Activated T-cell treated with anti-CD3 and anti-CD28 coated beads, Interleukin-2, amount 50 U/mL, for 24 hours (primary cell): ENCODE data around the gene SLC5A2.
A peak's percentile ranks its signal among the peaks of the same experiment; 100 is the strongest.

Experiments
- DNase-seq: peaks from one replicate; pipeline ENCODE4 v3.0.0-alpha.2; 2020
- H3K27ac Mint-ChIP-seq: 2 replicates; pipeline ENCODE4 v1.8.0; 2020; ENCODE audit warnings: mild to moderate bottlenecking, mixed read lengths
- H3K27me3 Mint-ChIP-seq: 2 replicates; pipeline ENCODE4 v1.8.0; 2020; ENCODE audit warnings: mixed read lengths
- H3K36me3 Mint-ChIP-seq: 2 replicates; pipeline ENCODE4 v1.8.0; 2020; ENCODE audit warnings: low read depth, mixed read lengths
- H3K4me1 Mint-ChIP-seq: 2 replicates; pipeline ENCODE4 v1.8.0; 2020; ENCODE audit warnings: low read depth, mixed read lengths
- H3K4me3 Mint-ChIP-seq: 2 replicates; pipeline ENCODE4 v1.8.0; 2020; ENCODE audit warnings: mild to moderate bottlenecking, moderate library complexity, mixed read lengths
- H3K9me3 Mint-ChIP-seq: 2 replicates; pipeline ENCODE4 v1.8.0; 2020; ENCODE audit warnings: mixed read lengths

The SLC5A2 gene

DNA sequence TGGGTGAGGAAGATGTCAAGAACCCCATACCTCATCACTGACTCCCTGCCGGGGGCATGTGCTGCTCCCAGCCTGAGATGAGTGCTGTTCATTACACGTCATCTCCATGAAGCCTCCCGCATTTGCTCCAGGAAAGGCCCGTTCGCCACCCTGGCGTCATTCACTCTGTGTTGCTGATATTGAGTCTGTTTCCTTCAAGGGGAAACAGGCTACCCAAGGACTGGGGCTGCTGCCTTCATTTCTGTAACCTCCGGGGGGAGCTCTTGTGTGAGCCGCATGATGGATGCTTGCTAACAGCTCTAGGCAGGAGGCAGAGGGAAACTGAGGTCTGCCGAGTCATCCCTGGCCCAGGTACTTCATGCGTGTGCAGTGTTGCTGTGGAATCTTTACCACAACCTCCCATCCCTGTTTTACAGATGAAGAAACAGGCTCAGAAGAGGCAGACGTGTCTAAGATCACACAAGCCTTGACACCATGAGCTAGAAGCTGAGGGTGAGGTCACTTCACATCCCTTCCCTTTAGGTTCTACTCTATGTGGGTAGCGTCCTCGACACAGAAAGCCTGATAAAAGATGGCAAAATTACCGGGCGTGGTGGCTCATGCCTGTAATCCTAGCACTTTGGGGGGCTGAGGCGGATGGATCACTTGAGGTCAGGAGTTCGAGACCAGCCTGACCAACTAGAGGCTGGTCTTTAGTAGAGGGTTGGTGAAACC lies 27.2 kb upstream of the SLC5A2 start:
- Mint-ChIP-seq H3K27me3 (no peaks in the 10 kb centered on the region), H3K36me3 (peaks cover 41% of the 10 kb centered on the region), H3K27ac (peak overlapping the region; percentile 80), H3K4me1 (peaks cover 57% of the 10 kb centered on the region), H3K9me3 (no peaks in the 10 kb centered on the region), H3K4me3 (peak overlapping the region; percentile 90)
- no peak for DNase-seq

DNA sequence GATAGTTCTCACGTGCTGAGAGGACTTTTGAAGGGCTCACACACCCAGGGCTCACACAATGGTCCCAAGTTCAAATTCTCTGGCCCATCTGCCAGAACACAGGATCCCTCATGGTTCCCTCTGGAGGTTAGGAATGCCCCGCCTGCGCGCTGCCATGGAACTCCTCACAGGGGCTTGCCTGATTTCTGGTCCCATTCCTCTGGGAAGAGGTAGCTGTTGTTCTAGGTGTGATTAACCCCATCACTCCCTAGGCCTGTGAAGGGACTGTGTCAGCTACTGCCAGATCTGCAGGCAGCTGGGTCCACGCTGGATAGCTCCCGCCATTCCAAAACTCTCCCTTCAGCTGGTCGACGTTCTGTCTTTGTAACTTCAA lies 25.9 kb upstream of the SLC5A2 start:
- Mint-ChIP-seq H3K4me3 (peak overlapping the region; percentile 90), H3K4me1 (peaks cover 57% of the 10 kb centered on the region), H3K9me3 (no peaks in the 10 kb centered on the region), H3K36me3 (peaks cover 42% of the 10 kb centered on the region), H3K27me3 (no peaks in the 10 kb centered on the region), H3K27ac (peak overlapping the region; percentile 99)
- DNase-seq, result no peak

DNA sequence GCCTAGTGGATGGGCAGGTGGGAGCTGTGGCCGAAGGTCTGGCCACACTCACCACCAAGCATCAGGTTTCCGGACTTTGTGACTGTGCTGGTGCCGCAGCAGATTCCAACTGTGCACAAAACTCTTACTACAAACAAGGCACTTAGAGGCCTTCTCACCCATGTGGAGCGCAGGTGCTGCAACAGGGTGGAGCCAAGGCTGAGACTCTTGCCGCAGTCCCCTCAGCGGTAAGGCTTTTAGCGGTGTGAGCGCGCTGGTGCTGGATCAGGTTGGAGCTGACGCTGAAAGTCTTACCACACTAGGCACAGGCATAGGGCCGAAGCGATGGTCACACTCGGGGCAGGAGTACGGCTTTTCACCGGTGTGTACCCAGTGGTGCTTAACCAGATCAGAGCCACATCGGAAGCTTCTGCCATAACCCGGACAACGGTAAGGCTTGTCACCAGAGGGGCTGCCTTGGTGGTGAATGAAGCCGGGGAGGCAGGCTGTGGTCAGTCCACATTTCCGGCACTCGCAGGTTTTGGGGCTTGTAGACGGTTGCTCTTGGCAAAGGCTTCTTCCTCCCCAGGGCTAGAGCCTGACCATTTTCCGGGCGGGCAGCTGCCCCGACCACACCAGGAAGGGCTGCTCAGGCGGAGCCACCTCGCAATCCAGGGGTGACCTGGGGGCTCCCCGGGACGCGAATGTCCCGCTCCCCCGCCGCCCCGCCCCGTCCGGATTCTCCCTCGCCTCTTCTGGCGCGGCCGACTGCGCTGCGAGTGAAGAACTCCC lies 24.7 kb upstream of the SLC5A2 start:
- Mint-ChIP-seq H3K36me3 (peaks cover 54% of the 10 kb centered on the region), H3K27me3 (no peaks in the 10 kb centered on the region), H3K27ac (peak overlapping the region; percentile 99), H3K9me3 (no peaks in the 10 kb centered on the region), H3K4me1 (peaks cover 55% of the 10 kb centered on the region), H3K4me3 (peak overlapping the region; percentile 90)
- DNase-seq, result peak; percentile 73

DNA sequence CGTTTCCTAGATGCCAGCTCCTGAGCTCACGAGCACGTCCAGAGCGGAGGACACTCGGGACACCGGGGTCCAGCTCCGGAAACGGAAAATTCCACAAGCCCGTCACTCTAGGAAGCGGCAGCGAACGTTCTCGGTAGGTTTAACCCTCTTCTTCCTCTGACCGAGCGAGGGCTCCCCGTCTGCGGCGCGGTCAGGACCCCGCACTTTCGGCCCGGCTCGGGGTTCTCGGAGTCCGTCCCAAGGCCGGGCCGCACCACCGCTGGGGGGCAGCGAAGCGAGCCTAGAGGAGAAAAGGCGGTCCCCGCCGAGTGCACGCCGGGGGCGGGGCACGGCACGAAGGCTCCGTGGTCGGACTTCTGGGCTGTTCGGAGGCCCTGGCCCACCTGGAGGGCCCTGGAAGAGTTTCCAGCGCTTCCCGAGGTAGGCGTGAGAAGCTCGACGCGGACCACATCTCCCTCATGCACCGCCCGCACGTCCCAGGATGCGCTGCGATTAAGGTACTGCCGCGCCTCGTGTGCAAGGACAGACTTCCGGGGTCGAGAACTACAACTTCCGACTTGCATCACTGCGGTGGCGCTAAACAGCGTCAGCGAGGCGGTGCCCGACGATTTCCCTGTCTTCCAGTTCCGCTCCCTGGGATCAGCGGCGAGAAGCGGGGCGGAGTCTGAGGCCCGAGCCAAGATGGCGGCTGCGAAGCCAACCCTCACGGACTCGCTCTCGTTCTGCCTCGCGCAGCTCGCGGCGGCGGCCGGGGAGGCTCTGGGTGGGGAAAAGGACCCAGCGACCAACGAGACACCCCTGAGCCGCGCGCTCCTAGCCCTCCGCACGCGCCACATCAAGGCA lies 23.9 kb upstream of the SLC5A2 start, which contains the start of gene ARMC5:
ARMC5 (plus strand) TSS at position 658 of the 843 bp plus-strand sequence; CDS start at position 682, 24 bp downstream.
- peaks cover 50% of the 10 kb centered on the region for H3K4me1 Mint-ChIP-seq
- peak; percentile 97 for DNase-seq

DNA sequence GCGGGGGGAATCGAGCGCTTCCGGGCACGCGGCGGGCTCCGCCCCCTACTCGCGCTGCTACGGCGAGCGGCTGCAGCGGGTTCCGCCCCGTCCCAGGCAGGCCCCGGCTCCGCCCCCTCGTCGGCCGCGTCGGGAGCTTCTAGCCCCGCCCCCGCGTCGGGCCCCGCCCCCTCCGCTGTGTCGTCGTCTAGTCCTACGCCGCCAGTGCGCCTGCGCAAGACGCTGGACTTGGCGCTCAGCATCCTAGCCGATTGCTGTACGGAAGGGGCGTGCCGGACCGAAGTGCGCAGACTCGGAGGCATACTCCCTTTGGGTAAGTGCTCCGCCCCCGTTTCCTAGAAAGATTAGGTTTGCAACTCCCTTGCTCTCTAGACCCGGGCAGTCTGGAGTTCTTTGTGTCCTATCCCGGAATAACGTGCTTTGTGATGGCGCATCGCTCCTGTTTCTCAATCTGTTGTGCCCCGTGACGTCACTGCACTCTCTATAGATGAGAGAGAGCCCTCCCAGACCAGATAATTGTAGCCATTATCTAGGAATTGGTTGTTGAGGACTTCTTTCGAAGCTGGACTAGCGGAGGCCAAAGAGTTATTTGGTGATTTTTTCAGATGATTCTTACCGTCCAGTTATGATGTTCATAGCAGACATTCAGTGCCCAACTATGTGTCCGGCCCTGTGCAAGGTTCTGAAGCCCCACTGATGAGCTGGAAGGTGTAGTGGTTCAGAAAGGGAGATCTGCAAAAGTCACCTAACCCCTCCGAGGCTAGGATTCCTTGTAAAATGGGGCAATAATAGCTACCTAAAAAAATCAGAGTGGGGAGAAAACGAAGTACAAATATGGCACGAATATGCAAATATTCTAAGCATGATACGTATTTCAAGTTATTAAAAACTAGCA lies 23.0 kb upstream of the SLC5A2 start:
- peak overlapping the region; percentile 99 for H3K27ac Mint-ChIP-seq
- H3K27me3 Mint-ChIP-seq, result no peaks in the 10 kb centered on the region
- H3K36me3 Mint-ChIP-seq, result peaks cover 62% of the 10 kb centered on the region
- H3K9me3 Mint-ChIP-seq, result no peaks in the 10 kb centered on the region
- peaks cover 46% of the 10 kb centered on the region for H3K4me1 Mint-ChIP-seq
- peak; percentile 100 for DNase-seq
- H3K4me3 Mint-ChIP-seq, result peak overlapping the region; percentile 90

More for the DNA sequence above, 23.9 kb upstream of the SLC5A2 start, which contains the start of gene ARMC5:
- Mint-ChIP-seq H3K9me3 (no peaks in the 10 kb centered on the region), H3K27ac (peak within 1 kb of the TSS; percentile 99), H3K27me3 (no peaks in the 10 kb centered on the region), H3K36me3 (peaks cover 58% of the 10 kb centered on the region), H3K4me3 (peak within 1 kb of the TSS; percentile 90)

DNA sequence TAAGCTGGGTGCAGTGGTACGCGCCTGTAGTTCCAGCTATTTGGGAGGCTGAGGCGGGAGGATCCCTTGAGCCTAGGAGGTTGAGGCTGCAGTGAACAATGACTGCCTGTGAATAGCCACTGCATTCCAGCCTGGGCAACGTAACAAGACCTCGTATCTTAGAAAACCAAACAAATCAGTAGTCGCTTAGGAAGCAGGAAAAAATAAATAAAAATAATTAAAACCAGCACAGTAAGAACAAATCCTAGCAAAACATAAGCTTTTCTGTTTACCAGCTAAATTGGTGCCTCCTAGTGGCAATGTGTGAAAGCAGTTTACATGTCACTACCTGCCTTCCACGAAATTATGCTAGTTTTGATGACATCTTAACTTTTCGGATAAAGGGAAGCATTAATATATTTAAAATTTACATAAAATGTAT lies 22.3 kb upstream of the SLC5A2 start:
- Mint-ChIP-seq H3K27ac (peak overlapping the region; percentile 99), H3K9me3 (no peaks in the 10 kb centered on the region), H3K36me3 (peaks cover 63% of the 10 kb centered on the region), H3K4me3 (peak overlapping the region; percentile 86), H3K27me3 (no peaks in the 10 kb centered on the region), H3K4me1 (peaks cover 39% of the 10 kb centered on the region)
- no peak for DNase-seq

DNA sequence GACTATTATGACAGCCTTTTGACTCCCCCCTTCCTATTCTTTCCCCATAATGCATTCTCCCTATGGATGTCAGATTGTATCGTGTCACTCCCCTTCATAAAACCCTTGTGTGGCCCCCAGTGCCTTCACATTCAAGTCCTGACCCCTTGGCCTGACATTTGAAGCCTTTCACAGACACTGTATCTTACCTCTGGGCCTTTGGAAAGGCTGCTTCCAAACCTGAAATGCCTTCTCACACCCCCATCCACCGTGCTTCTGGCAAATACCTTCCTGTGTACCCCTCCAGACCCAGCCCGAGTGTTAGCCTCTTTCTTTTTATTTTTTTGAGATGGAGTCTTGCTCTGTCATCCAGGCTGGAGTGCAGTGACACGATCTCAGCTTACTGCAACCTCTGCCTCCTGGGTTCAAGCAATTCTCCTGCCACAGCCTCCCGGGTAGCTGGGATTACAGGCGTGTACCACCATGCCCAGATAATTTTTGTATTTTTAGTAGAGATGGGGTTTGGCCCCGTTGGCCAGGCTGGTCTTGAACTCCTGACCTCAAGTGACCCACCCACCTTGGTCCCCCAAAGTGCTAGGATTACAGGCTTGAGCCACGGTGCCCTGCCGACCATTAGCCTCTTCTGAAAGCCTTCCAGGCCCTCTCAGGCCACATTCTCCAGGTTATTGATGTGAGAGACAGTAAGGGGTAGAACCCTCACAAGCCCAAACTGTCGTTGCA lies 21.6 kb upstream of the SLC5A2 start:
- H3K36me3 Mint-ChIP-seq, result peaks cover 63% of the 10 kb centered on the region
- H3K27ac Mint-ChIP-seq, result peak overlapping the region; percentile 47
- peaks cover 33% of the 10 kb centered on the region for H3K4me1 Mint-ChIP-seq
- no peak overlapping the region for H3K4me3 Mint-ChIP-seq
- no peaks in the 10 kb centered on the region for H3K27me3 Mint-ChIP-seq
- no peaks in the 10 kb centered on the region for H3K9me3 Mint-ChIP-seq
- no peak for DNase-seq

DNA sequence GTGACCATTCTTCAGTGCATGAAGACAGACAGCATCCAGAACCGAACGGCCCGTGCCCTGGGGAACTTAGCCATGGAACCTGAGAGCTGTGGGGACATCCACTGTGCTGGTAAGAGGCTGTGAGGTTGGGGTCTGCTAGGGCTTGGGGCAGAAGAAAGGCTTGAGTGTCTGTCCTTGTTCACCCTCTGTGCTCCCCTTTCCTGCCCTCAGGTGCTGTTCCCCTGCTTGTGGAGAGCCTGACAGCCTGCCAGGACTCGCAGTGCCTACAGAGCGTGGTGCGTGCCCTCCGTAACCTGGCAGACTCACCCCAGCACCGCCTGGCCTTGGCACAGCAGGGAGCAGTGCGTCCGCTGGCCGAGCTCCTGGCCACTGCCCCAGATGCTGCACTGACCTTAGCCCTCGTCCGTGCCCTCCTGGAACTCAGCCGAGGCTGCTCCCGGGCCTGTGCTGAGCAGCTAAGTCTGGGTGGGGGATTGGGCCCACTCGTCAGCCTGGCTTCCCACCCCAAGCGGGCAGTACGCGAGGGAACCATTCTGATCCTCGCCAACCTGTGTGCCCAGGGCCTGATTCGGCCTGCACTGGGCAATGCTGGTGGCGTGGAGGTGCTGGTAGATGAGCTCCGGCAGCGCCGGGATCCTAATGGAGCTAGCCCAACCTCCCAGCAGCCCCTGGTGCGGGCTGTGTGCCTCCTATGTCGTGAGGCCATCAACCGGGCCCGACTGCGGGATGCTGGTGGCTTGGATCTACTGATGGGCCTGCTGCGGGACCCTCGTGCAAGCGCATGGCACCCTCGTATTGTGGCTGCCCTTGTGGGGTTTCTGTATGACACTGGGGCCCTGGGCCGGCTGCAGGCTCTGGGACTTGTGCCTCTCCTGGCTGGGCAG lies 20.8 kb upstream of the SLC5A2 start:
- Mint-ChIP-seq H3K4me1 (peaks cover 30% of the 10 kb centered on the region), H3K9me3 (no peaks in the 10 kb centered on the region), H3K27ac (no peak overlapping the region), H3K36me3 (peaks cover 61% of the 10 kb centered on the region), H3K4me3 (no peak overlapping the region), H3K27me3 (no peaks in the 10 kb centered on the region)
- no peak for DNase-seq

DNA sequence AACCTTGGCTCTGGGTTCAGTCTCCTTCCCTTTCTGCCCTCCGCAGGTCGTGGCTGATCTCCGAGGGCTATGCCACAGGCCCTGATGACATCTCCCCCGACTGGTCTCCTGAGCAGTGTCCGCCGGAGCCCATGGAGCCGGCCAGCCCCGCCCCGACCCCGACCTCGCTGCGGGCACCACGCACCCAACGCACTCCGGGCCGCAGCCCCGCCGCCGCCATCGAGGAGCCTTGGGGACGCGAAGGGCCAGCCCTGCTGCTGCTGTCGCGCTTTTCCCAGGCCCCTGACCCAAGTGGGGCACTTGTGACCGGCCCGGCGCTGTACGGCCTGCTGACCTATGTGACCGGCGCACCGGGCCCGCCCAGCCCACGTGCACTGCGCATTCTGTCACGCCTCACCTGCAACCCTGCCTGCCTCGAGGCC lies 18.6 kb upstream of the SLC5A2 start:
- no peaks in the 10 kb centered on the region for H3K27me3 Mint-ChIP-seq
- no peak for DNase-seq
- H3K4me3 Mint-ChIP-seq, result no peak overlapping the region
- H3K9me3 Mint-ChIP-seq, result no peaks in the 10 kb centered on the region
- no peak overlapping the region for H3K27ac Mint-ChIP-seq
- H3K4me1 Mint-ChIP-seq, result peaks cover 30% of the 10 kb centered on the region
- H3K36me3 Mint-ChIP-seq, result peaks cover 50% of the 10 kb centered on the region

DNA sequence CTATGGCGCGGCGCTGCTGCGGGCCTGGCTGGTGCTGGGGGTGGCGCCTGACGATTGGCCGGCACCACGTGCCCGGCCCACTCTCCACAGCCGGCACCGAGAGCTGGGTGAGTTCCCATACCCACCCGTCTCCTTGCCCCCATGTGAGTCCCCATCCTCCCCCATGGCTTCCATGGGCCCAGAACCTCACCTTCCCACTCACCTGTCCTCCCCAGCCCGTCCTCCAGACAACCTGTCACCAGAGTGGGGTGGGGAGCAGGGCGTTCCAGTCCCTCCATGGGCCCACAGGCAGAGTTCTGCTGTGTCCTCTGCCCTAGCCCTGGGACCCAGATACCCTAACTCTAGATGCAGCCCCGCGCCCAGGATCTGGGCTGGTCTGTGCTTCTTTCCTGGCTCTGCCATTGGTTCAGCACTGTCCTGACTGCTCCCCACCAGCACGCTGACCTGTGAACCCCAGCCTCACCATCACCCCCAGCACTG lies 18.1 kb upstream of the SLC5A2 start:
- H3K27ac Mint-ChIP-seq, result no peak overlapping the region
- DNase-seq, result no peak
- H3K36me3 Mint-ChIP-seq, result peaks cover 50% of the 10 kb centered on the region
- no peaks in the 10 kb centered on the region for H3K9me3 Mint-ChIP-seq
- H3K4me1 Mint-ChIP-seq, result peaks cover 29% of the 10 kb centered on the region
- H3K27me3 Mint-ChIP-seq, result no peaks in the 10 kb centered on the region
- H3K4me3 Mint-ChIP-seq, result no peak overlapping the region

DNA sequence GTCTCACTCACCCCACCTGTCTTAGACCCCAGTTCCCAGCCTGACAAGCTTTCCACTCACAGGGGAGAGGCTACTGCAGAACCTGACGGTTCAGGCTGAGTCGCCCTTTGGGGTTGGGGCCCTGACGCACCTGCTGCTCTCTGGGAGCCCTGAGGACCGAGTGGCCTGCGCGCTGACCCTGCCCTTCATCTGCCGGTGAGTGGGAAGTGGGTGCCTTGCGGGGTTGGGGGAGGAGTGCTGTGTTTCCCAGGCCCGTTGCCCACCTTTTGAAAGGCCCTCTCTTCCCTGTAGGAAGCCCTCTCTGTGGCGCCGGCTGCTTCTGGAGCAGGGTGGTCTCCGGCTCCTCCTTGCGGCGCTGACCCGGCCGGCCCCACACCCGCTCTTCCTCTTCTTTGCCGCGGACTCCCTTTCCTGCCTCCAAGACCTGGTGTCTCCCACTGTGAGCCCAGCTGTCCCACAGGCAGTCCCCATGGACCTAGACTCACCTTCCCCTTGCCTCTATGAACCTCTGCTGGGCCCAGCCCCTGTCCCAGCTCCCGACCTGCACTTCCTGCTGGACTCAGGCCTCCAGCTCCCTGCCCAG lies 17.0 kb upstream of the SLC5A2 start:
- no peak overlapping the region for H3K4me3 Mint-ChIP-seq
- H3K36me3 Mint-ChIP-seq, result peaks cover 50% of the 10 kb centered on the region
- H3K9me3 Mint-ChIP-seq, result no peaks in the 10 kb centered on the region
- H3K27ac Mint-ChIP-seq, result no peak overlapping the region
- no peak for DNase-seq
- H3K4me1 Mint-ChIP-seq, result peaks cover 20% of the 10 kb centered on the region
- no peaks in the 10 kb centered on the region for H3K27me3 Mint-ChIP-seq

DNA sequence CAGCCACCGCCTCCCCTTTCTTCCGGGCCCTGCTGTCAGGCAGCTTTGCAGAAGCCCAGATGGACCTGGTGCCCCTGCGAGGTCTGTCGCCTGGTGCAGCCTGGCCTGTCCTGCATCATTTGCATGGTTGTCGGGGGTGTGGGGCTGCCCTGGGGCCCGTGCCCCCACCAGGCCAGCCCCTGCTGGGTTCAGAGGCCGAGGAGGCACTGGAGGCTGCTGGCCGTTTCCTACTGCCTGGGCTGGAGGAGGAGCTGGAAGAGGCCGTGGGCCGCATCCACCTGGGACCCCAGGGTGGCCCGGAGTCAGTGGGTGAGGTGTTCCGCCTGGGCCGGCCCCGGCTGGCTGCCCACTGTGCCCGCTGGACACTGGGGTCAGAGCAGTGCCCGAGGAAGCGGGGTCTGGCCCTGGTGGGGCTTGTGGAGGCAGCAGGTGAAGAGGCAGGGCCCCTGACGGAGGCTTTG lies 16.5 kb upstream of the SLC5A2 start:
- peaks cover 5% of the 10 kb centered on the region for H3K27me3 Mint-ChIP-seq
- no peak for DNase-seq
- H3K27ac Mint-ChIP-seq, result peak overlapping the region; percentile 78
- H3K9me3 Mint-ChIP-seq, result no peaks in the 10 kb centered on the region
- peaks cover 50% of the 10 kb centered on the region for H3K36me3 Mint-ChIP-seq
- no peak overlapping the region for H3K4me3 Mint-ChIP-seq
- peaks cover 16% of the 10 kb centered on the region for H3K4me1 Mint-ChIP-seq
